NAMALWA (cell line): Measurements from ENCODE around the gene RHOU.

Experiments
- DNase-seq: peaks from one replicate; pipeline ENCODE4 v3.0.0-alpha.2; 2015; ENCODE audit warnings: low spot score

Gene RHOU

DNA sequence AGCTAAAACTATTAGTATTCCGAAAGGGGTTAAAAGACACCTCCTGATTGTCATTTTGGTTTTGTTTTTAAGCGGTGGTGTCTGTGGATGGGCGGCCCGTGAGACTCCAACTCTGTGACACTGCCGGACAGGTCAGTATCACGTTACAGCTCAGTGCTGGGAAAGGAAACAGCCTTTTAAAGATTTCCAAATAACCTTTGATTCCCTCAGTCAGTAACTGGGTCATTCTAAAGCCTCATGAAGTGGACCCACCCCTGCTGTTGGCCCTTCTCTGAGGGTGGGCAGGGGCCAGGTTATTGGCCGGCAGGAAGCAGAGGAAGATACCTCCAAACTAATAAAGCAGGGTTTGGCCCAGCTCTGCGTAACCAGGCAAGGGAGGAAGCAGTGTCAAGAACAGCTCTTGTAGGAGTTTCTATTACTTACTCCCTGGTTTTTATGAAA is 2.3 kb downstream of the RHOU start:
- DNase-seq = no peak

GRCh38 chr1:228739826-228740225 is 4.5 kb downstream of the RHOU start:
- no peak for DNase-seq

DNA sequence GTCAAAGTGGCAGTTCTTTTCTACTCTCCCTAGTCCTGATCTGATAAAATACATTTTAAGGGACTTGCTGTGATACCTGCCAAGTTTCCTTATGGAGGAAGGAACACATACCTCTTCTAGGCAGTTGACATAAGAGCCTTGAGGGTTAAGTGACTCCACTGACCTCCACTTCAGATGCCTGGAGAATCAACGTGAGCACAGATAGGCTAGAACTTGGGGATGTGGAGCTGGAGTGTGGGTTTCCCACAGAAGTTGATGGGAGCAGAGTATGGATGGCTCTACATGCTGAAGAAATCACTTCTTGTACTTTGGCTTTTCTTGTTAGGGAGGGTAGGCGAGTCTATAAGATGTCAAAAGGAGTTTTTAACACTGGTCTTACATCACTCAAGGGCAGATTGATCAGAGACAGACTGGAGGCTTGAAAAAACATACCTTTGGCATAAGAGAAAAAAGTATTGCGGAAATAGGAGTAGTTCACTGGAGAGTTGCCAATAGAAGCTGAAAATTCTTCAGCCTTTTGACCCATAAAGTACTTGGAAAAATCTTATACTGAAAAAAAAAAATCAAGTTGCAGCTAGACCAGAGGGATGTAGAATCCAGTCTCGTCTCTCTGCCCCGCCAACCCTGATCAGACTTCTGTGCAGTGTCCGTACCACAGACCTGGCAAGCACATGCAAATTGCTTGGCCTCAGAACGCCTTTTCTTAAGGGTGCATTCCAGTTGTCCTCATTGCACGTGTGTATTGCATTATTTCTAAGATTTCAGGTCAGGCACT is 5.5 kb downstream of the RHOU start:
- DNase-seq = no peak

DNA sequence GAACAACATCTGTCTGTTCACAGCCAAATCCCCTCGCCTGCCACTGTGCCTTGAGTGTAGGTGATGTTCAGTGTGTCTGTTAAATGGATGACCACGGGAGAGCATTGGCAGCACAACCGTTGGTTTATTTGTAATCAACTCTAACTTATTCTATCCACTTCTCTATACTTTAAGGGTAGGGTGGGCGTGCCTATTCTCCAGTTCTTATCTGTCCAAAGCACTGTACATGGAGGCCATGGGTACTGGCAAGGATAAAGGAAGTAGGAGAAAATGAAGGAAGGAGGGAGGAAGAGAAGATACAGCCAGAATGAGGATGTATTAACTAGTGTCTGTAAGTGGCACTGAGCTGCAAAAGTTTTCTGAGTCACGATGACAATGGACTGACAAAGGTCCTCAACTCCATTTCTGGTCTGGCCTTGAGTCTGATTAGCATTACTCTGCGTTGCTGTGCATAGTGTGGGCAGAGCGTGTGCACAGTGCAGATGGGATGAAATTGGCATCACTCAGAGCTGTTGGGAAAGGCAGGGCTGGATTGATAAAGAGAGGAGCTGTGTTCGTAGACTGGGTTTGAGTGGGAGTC is 7.1 kb downstream of the RHOU start:
- DNase-seq = no peak

DNA sequence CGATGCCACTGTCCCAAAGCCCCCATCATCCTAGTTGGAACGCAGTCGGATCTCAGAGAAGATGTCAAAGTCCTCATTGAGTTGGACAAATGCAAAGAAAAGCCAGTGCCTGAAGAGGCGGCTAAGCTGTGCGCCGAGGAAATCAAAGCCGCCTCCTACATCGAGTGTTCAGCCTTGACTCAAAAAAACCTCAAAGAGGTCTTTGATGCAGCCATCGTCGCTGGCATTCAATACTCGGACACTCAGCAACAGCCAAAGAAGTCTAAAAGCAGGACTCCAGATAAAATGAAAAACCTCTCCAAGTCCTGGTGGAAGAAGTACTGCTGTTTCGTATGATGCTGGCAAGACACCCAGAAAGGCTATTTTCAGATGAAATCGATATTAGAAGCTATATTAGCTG is 8.1 kb downstream of the RHOU start:
- no peak for DNase-seq

- DNase-seq = no peak
Measured at GRCh38 chr1:228744356-228744755, 9.1 kb downstream of the RHOU start.

DNA sequence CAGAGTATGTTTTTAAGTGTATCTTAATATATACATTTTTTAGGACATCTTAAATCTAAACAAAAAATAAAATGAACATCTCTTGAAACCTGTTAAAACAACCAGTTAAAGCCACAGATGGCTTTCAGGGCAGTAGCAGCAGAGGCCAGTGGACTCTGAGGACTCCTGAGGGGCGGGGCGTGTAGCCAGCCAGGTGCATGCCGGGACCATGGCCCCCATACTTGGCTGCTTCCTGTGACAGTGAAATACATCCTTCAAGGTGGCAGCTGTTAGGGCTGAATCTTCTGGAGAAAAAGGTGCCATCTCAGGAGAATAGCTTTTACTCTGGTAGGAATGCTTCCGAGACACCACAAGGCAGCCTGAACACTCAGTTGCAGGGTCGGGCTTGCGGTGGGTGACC is 9.6 kb downstream of the RHOU start:
- no peak for DNase-seq

DNA sequence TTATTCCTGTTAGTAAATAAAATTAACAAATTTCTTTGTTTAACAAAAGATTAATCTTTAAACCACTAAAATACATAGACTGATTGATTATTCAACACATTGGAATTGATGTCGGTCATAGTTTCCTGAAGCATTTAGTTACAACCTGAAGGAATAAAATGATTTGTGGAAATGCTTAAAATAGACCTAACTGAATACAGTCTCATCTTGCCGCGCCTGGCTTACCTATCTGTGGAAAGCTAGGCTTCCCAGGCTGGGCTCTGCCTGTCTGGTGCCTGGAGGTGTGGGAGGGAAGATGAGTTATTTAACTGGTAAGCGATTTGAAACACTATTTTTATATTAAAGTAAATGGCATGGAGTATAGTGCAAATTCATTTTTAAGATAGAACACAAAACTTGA is 10.2 kb downstream of the RHOU start:
- DNase-seq = no peak

DNA sequence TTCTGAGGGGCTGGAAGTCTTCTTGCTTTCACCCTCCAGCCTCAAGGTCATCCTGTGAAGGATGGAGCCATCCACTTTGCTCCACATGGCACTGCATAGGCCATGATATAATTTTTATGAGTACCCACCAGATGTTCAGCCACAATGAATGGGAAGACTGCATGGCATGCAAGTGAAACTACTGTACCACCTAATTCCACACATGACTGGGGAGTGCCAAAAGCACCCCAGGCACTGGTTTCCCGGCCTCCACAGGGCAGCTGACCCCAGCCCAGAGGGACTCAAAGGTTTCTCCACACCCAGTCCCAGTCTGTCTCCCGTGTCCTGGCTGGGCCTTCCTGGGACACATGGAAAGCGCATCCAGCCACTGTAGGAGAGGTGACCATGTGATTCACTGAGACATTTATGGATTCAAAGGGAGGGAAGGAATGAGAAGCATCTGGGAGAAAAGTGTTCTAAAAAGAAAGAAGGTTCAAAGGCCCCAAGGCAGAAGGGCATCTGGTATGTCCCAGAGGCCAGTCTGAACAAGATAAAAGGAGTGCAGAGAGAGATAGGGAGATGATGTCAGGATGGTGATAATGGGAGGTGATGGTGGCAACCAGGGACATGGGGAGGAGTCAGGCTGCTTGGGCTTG is 12.1 kb downstream of the RHOU start:
- no peak for DNase-seq

GRCh38 chr1:228748029-228748428 is 12.8 kb downstream of the RHOU start:
- no peak for DNase-seq

DNA sequence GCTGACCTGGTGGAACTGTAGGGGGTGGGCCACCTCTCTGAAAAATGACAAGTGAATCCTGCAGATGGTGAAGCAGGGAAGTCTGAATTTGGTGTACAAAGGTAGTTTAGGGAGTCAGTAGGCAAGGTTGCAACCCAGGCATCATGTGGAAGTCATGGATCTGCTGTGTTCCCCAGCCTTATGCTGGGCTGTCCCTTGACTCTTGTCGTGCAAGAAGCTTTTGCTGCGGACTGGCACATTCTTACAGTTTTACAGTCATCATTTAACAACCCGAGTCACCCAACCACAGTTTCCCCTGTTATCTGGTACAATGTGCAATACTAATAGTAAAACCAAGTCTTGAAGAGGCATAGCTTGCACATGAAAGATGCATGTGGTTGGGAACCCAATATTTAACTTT is 13.2 kb downstream of the RHOU start:
- DNase-seq = no peak

GRCh38 chr1:228749765-228750164 is 14.5 kb downstream of the RHOU start:
- DNase-seq = no peak

DNA sequence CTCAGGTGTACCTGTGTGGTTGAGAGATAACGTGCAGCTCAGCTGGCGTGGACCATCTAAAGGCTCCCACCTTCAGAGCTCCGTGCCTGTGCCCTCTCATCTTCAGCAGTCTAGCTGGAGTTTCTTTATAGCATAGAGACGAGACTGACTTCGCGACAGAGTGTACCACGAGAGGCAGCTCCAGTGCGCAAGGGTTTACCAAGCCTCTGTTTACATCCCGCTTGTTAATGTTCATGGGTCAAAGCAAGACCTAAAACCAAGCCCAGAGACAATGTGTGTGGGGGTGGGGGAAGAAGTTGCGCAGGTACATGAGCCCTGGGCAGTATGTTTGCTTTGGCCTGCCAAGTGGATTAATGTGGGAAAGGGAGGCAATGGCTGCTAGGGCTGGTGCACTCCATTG is 15.6 kb downstream of the RHOU start:
- DNase-seq = no peak

GRCh38 chr1:228751360-228752098 is 16.2 kb downstream of the RHOU start:
- DNase-seq = no peak

DNA sequence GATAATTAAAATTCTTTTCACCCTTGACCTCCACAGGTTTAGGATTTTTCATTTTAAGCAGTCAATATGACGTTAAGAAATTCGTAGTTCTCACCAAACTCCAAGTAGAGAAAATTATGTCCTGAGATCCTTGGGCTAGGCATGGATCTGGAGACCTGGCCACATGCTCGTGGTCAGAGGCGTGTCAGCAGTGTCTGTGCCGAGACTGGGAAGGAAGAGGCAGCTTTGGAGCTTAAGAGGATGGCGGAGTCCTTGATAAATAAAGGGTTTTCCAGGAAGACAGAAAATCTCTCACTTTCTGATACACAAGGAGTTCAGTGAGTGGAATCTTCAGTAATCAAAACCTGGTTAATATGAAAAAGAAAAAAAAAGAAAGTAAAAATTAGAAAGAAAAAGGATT is 17.0 kb downstream of the RHOU start:
- no peak for DNase-seq

GRCh38 chr1:228752675-228753265 is 17.5 kb downstream of the RHOU start:
- DNase-seq = no peak

DNA sequence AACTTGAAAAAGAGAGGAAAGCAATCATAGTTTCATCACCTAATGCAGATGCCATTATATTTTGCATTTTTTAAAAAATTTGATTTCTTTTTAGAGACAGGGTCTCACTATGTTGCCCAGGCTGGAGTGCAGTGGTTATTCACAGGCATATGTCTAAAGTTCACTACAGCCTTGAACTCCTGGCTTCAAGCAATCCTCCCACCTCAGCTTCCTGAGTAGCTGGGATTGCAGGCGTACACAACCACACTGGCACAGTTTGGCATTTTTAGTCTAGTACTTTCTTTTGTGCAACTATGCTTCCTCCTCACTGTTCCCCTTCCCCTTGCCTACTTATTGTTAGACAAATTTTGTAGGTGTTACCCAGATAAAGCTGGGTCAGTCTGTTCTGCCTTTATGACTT is 18.0 kb downstream of the RHOU start:
- DNase-seq = no peak

DNA sequence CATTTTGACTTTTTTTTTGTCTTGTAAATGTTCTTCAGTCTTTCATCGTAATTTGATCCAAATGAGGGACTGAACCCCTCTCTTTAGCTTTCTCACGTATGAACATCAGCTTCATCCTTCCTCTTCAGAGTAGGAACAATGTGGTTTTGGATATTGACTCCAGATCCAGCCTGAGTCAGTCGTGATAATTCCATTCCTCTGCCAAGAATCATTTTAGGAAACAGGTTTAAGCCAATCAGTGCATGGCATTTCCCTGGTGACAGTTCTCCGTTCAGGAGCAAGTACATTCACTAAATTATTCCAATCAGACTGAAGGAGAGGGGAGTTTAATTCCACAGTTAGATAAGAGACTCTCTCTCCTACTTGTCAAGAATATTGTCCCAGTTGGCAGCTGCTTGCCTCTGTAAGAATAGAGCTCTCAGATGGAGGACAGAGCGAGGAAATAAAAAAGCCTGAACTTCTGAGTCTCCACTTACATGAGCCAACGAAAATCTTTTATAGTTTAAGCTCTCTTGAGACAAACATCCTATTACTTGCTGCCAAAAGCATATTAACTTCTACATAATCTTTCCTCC is 18.6 kb downstream of the RHOU start:
- no peak for DNase-seq

GRCh38 chr1:228754646-228755268 is 19.5 kb downstream of the RHOU start:
- no peak for DNase-seq

DNA sequence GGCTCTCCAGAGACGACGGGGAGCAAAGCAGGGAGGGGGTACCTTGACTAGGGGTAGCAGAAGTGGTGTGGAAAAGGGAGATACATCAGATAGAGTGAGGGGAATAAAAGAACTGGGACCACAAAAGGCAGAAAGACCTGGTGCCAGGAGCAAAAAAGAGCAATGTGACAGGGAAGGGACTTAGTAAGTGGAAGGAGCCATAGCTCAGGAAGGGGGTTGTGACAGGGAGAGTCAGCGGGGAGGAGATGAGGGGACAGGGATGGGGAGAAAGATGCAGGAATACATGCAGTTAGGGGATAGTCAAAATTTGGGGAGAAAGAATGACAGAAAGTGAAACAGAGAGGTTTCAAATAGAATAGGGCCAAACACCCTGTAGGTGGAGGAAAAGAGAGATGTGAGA is 20.5 kb downstream of the RHOU start:
- DNase-seq = no peak

DNA sequence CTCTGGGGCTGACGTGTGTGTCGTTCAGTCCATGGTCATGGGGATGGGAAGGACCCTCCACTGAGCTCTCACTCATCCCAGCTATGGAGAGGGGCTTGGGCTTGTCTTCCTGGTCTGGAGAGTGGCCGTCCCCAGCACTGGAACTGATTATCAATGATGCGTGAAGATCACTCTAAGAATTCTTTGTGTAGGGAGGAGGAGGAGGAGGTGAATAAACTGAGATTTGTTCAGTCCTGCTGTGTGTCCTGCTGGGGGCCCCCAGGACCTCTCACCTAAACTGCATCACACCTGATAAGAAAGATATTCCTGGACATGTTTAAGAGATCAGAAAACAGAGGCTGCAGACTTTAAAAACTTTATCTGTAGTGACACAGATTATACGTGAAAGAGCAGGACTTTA is 21.2 kb downstream of the RHOU start:
- DNase-seq = no peak

DNA sequence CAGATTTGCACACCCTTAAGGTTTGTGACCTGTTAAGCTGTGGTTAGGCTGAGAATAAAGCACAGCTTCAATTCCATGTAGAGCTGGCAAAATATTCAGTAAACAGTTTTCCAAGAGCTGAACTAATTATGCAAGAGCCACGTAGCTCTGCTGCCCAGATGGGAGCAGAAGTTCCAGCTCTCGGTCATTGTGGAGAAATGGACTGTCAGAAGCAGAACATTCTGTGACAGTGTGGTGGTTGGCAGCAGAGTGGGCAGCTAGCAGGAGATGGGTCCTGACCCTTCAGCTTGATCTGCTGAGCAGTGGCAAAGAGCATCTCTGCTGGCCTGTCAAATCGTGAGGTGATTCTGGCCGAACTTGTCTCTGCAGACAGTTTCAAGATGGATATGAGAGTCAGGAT is 23.2 kb downstream of the RHOU start:
- DNase-seq = no peak
